ENCODE results near the gene RRM1.
"Not testable (repeated sequence)": the region's sequence is repeated elsewhere in the genome, so short reads cannot be mapped to it uniquely, and the experiment has no call there.

Gene RRM1

GRCh38 chr11:4083198-4083597, 11.4 kb upstream of the RRM1 start:
- DNase-seq (ENCODE audit: low spot score) = no peak

- no peak for DNase-seq (ENCODE audit: low spot score)
Observed at GRCh38 chr11:4084406-4085125, 10.0 kb upstream of the RRM1 start.

- no peak for DNase-seq (ENCODE audit: low spot score)
Observed at GRCh38 chr11:4085575-4085974, 9.0 kb upstream of the RRM1 start.

- DNase-seq (ENCODE audit: low spot score) = no peak
Observed at GRCh38 chr11:4086575-4087353, 7.8 kb upstream of the RRM1 start.

- DNase-seq (ENCODE audit: low spot score) = peak; percentile 47
Observed at GRCh38 chr11:4087551-4087950, 7.0 kb upstream of the RRM1 start.

- DNase-seq (ENCODE audit: low spot score) = no peak
Observed at GRCh38 chr11:4090258-4090657, 4.3 kb upstream of the RRM1 start.

GRCh38 chr11:4092026-4092425, 2.6 kb upstream of the RRM1 start:
- no peak for DNase-seq (ENCODE audit: low spot score)

- DNase-seq (ENCODE audit: low spot score) = peak; percentile 4
Observed at GRCh38 chr11:4093519-4094347, 866 bp upstream of the RRM1 start.

GRCh38 chr11:4095509-4096230, 1.1 kb downstream of the RRM1 start:
- DNase-seq (ENCODE audit: low spot score) = peak; percentile 22

GRCh38 chr11:4098026-4098621, 3.5 kb downstream of the RRM1 start:
- DNase-seq (ENCODE audit: low spot score) = no peak

GRCh38 chr11:4102711-4103110, 8.1 kb downstream of the RRM1 start:
- DNase-seq (ENCODE audit: low spot score) = no peak

GRCh38 chr11:4103269-4103668, 8.7 kb downstream of the RRM1 start:
- DNase-seq (ENCODE audit: low spot score) = no peak

- DNase-seq (ENCODE audit: low spot score) = no peak
Observed at GRCh38 chr11:4105916-4106315, 11.3 kb downstream of the RRM1 start.

- DNase-seq (ENCODE audit: low spot score) = no peak
Observed at GRCh38 chr11:4111834-4112233, 17.2 kb downstream of the RRM1 start.

- no peak for DNase-seq (ENCODE audit: low spot score)
Observed at GRCh38 chr11:4115128-4115527, 20.5 kb downstream of the RRM1 start.

GRCh38 chr11:4118107-4118506, 23.5 kb downstream of the RRM1 start:
- peak; percentile 43 for DNase-seq (ENCODE audit: low spot score)

GRCh38 chr11:4123218-4123617, 28.6 kb downstream of the RRM1 start:
- DNase-seq (ENCODE audit: low spot score) = no peak

- DNase-seq (ENCODE audit: low spot score) = no peak
Observed at GRCh38 chr11:4125141-4125540, 30.5 kb downstream of the RRM1 start.

GRCh38 chr11:4127357-4127756, 32.8 kb downstream of the RRM1 start:
- DNase-seq (ENCODE audit: low spot score) = no peak

- not testable (repeated sequence) for DNase-seq (ENCODE audit: low spot score)
Observed at GRCh38 chr11:4130219-4130618, 35.6 kb downstream of the RRM1 start.

- peak; percentile 32 for DNase-seq (ENCODE audit: low spot score)
Observed at GRCh38 chr11:4134806-4135205, 40.2 kb downstream of the RRM1 start.

GRCh38 chr11:4138497-4138896, 43.9 kb downstream of the RRM1 start:
- DNase-seq (ENCODE audit: low spot score) = no peak

All from AG08395 (cell line).